Measurements from ENCODE around the gene WDR88.

DNA sequence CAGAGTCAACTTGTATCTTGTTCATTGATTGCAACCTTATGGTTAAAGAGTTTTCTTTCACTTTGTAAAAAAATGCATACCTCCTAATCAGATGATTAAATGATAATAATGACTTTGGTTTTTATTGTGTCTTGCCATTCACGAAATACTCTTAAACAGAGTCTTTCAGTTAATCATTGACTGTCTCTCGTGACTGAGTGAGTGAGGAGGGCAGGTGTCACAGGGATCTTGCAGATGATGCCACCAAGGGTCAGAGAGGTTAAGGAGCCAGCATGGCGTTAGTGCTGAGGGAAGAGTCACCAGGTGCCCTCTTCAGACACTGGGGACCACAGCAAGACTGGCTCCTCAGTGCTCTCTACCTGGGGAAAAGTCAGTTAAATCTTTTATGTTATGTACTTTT lies 42.9 kb upstream of the WDR88 start:
- TF ChIP-seq, protein P1, sequence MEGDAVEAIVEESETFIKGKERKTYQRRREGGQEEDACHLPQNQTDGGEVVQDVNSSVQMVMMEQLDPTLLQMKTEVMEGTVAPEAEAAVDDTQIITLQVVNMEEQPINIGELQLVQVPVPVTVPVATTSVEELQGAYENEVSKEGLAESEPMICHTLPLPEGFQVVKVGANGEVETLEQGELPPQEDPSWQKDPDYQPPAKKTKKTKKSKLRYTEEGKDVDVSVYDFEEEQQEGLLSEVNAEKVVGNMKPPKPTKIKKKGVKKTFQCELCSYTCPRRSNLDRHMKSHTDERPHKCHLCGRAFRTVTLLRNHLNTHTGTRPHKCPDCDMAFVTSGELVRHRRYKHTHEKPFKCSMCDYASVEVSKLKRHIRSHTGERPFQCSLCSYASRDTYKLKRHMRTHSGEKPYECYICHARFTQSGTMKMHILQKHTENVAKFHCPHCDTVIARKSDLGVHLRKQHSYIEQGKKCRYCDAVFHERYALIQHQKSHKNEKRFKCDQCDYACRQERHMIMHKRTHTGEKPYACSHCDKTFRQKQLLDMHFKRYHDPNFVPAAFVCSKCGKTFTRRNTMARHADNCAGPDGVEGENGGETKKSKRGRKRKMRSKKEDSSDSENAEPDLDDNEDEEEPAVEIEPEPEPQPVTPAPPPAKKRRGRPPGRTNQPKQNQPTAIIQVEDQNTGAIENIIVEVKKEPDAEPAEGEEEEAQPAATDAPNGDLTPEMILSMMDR (IDR thresholded peaks at IDR 0.05; ENCODE audit: insufficient read depth, low read depth, low read length), result no peak
- TF ChIP-seq EZH2 (IDR thresholded peaks at IDR 0.05; ENCODE audit: insufficient read depth, low read length), result no peak

Data from astrocyte (in vitro differentiated cells and primary cell).